NB4 (cell line): Measurements from ENCODE around the gene TYRP1.

Experiments used
- DNase-seq: peaks from one replicate; pipeline ENCODE4 v3.0.0; 2010; ENCODE audit warnings: low read depth
- H3K4me3 ChIP-seq: one replicate; pipeline ENCODE4 v1.5.1; 2011; ENCODE audit warnings: mild to moderate bottlenecking, low read depth, low read length, moderate library complexity
- MYC ChIP-seq: IDR thresholded peaks from 2 replicates; pipeline ENCODE4 v1.6.1; 2011; ENCODE audit warnings: low read depth, low read length
- POLR2A ChIP-seq: IDR thresholded peaks from 2 replicates; pipeline ENCODE4 v1.6.1; 2011; ENCODE audit warnings: mild to moderate bottlenecking; ENCODE audit not compliant: insufficient read length; ENCODE audit errors: extremely low read depth
- TF ChIP-seq, protein P1 (sequence below): IDR thresholded peaks from one replicate; pipeline ENCODE4 v1.5.1; 2012; ENCODE audit warnings: low read depth, low read length
- TF ChIP-seq, protein P2 (sequence below): IDR thresholded peaks from 2 replicates; pipeline ENCODE4 v1.6.1; 2011; ENCODE audit warnings: low read depth, low read length

The TYRP1 gene

DNA sequence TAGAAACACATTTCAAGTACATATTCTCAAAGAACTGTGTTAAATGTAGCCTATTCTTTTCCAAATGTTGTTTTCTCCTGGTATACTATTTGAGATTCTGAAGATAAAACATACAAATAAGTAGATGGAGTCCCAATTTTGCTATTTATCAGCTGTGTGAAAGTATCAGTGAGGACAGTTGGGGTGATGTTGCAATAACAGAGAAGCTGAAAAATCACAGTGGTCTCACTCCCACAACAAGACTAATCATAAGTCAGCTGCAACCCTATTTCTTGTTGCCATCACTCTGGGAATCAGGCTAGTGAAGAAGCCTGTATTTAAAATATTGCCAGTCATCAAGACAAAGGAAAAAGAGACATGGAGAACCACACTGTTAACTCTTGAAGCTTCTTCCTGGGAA is 55.8 kb downstream of the TYRP1 start:
- no peak overlapping the region for H3K4me3 ChIP-seq
- TF ChIP-seq, protein P1, sequence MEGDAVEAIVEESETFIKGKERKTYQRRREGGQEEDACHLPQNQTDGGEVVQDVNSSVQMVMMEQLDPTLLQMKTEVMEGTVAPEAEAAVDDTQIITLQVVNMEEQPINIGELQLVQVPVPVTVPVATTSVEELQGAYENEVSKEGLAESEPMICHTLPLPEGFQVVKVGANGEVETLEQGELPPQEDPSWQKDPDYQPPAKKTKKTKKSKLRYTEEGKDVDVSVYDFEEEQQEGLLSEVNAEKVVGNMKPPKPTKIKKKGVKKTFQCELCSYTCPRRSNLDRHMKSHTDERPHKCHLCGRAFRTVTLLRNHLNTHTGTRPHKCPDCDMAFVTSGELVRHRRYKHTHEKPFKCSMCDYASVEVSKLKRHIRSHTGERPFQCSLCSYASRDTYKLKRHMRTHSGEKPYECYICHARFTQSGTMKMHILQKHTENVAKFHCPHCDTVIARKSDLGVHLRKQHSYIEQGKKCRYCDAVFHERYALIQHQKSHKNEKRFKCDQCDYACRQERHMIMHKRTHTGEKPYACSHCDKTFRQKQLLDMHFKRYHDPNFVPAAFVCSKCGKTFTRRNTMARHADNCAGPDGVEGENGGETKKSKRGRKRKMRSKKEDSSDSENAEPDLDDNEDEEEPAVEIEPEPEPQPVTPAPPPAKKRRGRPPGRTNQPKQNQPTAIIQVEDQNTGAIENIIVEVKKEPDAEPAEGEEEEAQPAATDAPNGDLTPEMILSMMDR: no peak
- TF ChIP-seq MYC (no peak), POLR2A (no peak)
- TF ChIP-seq, protein P2, sequence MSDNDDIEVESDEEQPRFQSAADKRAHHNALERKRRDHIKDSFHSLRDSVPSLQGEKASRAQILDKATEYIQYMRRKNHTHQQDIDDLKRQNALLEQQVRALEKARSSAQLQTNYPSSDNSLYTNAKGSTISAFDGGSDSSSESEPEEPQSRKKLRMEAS: no peak
- DNase-seq: no peak

DNA sequence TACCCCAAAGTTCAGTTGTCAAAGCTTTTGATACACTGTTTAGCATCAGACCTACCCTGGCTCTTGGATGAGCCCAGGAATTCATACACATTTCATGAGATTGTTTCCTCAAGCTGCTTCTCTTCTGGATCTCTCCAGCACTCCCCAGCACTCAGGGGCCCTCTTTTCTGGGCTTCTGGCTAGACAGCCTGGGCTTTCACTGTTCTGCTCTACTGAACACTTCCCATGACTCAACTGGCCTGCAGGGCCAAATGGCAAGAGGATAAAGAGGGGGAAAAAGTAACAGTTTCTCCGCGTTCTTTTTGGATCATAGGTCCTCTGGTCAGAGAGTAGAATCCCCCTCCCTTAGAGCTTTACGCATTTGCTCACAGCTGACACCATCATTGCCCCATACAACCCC is 60.7 kb downstream of the TYRP1 start:
- no peak for DNase-seq
- no peak overlapping the region for H3K4me3 ChIP-seq
- TF ChIP-seq, protein P2: no peak
- no peak for TF ChIP-seq POLR2A
- TF ChIP-seq MYC: no peak

DNA sequence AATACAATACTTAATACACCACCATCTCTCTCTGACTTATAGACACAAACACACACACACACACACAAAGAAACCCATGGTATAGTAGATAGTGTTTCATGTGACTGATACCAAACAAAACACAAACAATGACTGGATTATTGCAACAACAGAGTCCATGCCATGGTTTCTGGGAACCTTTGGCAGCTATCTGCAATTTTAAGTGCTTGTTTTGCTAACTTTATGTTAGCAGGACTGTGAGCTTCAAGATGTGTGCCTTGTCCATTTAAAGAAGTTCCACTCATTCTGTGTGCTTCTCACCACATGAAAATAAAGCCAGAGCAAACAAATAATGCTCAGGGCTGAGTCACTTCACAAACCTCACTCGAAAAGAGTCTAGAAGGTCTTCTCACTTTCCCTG is 66.6 kb downstream of the TYRP1 start:
- DNase-seq: no peak
- TF ChIP-seq, protein P2: no peak
- TF ChIP-seq, protein P1: no peak
- TF ChIP-seq MYC (no peak), POLR2A (no peak)
- H3K4me3 ChIP-seq: no peak overlapping the region
